SU-DHL-6 (cell line): ENCODE data around the gene ANKRD13B.

Experiments used
- H2AFZ ChIP-seq: fragments of 200-600 bp; sonication (generic); 2 replicates; pipeline ENCODE4 v1.6.1; 2014; ENCODE audit warnings: low read depth, mild to moderate bottlenecking, moderate library complexity, mixed read lengths, antibody characterized with exemption, low read length; ENCODE audit not compliant: severe bottlenecking
- H3F3A ChIP-seq: fragments of 200-600 bp; shearing (Covaris generic); 2 replicates; pipeline ENCODE4 v1.6.0; 2016; ENCODE audit warnings: antibody characterized with exemption, mild to moderate bottlenecking; ENCODE audit not compliant: insufficient read depth
- H3K27ac ChIP-seq: fragments of 200-600 bp; sonication (generic); 2 replicates; pipeline ENCODE4 v1.5.1; 2016; ENCODE audit warnings: low read depth, mild to moderate bottlenecking, low read length, moderate library complexity, mixed read lengths
- H3K27me3 ChIP-seq: fragments of 200-600 bp; sonication (generic), shearing (Covaris generic); 2 replicates; pipeline ENCODE4 v1.6.0; 2014; ENCODE audit warnings: mild to moderate bottlenecking, low read length
- H3K36me3 ChIP-seq: fragments of 200-600 bp; sonication (generic); 2 replicates; pipeline ENCODE4 v1.6.1; 2014; ENCODE audit warnings: mild to moderate bottlenecking, low read length, mixed read lengths
- H3K4me2 ChIP-seq: fragments of 300-600, 200-600 bp; shearing (Covaris generic), sonication (generic); 2 replicates; pipeline ENCODE4 v1.6.0; 2014; ENCODE audit warnings: low read length, low read depth, mild to moderate bottlenecking; ENCODE audit not compliant: poor library complexity, severe bottlenecking
- H3K4me3 ChIP-seq: fragments of 200-600 bp; sonication (generic); 2 replicates; pipeline ENCODE4 v1.5.1; 2014; ENCODE audit warnings: antibody characterized with exemption, low read length, mild to moderate bottlenecking, mixed read lengths; ENCODE audit not compliant: insufficient read depth, poor library complexity, severe bottlenecking
- H3K79me2 ChIP-seq: fragments of 200-600 bp; sonication (generic); 2 replicates; pipeline ENCODE4 v1.6.1; 2014; ENCODE audit warnings: mild to moderate bottlenecking, low read length, moderate library complexity; ENCODE audit not compliant: insufficient read depth
- H3K9ac ChIP-seq: fragments of 200-600 bp; sonication (generic); 2 replicates; pipeline ENCODE4 v1.7.0; 2014; ENCODE audit warnings: mild to moderate bottlenecking, low read length
- H3K9me2 ChIP-seq: fragments of 200-600 bp; sonication (generic); replicated peaks from 2 replicates; pipeline ENCODE4 v1.6.1; 2014; ENCODE audit warnings: low read length; ENCODE audit not compliant: insufficient read depth
- H3K9me3 ChIP-seq: fragments of 200-600 bp; sonication (generic); 2 replicates; pipeline ENCODE4 v1.6.1; 2014; ENCODE audit warnings: low read length, mixed read lengths; ENCODE audit not compliant: insufficient read depth
- H4K20me1 ChIP-seq: fragments of 200-600 bp; sonication (generic); 2 replicates; pipeline ENCODE4 v1.6.1; 2014; ENCODE audit warnings: low read depth, mild to moderate bottlenecking, antibody characterized with exemption, low read length, moderate library complexity, mixed read lengths
- EZH2phosphoT487 ChIP-seq: fragments of 200-600 bp; sonication (generic), shearing (Covaris generic); conservative IDR thresholded peaks from 2 replicates; pipeline ENCODE4 v1.6.1; 2018; ENCODE audit warnings: mild to moderate bottlenecking, antibody characterized with exemption, low read length, moderate library complexity, mixed read lengths
- TF ChIP-seq, protein P1 (sequence below): fragments of 200-600 bp; sonication (generic); IDR thresholded peaks from one replicate; pipeline ENCODE4 v1.5.1; 2017; ENCODE audit warnings: antibody characterized with exemption, mild to moderate bottlenecking, low read length, moderate library complexity; ENCODE audit not compliant: insufficient read depth, poor library complexity, severe bottlenecking

The ANKRD13B gene

DNA sequence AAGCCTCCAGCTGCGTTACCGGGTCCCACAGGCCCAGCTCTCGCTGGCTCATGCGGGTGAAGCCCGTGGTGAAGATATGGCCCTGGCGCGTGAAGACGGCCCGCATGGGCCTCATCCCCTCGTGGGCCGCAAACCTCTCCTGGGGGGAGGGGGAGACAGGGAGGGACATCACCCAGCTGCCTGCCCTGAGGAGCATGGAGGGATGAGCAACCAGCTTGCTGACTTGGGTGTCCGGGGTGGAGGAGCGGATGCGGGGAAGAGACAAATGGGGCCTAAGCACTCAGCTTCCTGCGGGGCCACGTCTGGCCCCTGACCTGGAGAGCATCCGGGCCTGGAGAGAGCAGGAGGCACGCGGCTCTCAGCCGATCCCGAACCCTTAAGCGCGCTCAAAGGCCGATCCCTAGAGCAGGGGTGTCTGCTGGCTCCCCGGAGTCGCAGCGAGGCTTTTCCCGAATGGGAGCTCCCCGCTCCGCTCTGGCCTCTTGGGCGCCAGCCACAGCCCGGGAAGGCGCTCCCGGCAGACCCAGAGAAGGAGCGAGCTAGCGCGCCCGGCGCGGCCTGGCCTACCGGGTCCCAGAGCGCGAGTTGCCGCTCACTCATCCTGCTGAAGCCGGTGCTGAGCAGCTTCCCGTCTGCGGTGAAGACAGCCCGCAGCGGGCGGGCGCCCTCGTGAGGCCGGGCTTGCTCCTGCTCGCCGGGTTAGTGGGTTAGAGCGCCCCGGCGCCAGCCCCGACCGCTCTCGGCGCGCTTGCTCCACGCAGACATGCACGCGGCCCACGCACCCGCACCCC is 24.7 kb downstream of the ANKRD13B start:
- Histone ChIP-seq H3K4me3 (peak overlapping the region; percentile 9), H4K20me1 (no peaks in the 10 kb centered on the region), H3K4me2 (peak overlapping the region; percentile 47), H3F3A (no peaks in the 10 kb centered on the region), H3K36me3 (no peaks in the 10 kb centered on the region), H3K9me2 (no peaks in the 10 kb centered on the region), H3K9ac (peak overlapping the region; percentile 51), H3K79me2 (no peaks in the 10 kb centered on the region), H3K27ac (no peak overlapping the region), H2AFZ (peak overlapping the region; percentile 84), H3K9me3 (no peaks in the 10 kb centered on the region), H3K27me3 (no peaks in the 10 kb centered on the region)
- TF ChIP-seq, protein P1, sequence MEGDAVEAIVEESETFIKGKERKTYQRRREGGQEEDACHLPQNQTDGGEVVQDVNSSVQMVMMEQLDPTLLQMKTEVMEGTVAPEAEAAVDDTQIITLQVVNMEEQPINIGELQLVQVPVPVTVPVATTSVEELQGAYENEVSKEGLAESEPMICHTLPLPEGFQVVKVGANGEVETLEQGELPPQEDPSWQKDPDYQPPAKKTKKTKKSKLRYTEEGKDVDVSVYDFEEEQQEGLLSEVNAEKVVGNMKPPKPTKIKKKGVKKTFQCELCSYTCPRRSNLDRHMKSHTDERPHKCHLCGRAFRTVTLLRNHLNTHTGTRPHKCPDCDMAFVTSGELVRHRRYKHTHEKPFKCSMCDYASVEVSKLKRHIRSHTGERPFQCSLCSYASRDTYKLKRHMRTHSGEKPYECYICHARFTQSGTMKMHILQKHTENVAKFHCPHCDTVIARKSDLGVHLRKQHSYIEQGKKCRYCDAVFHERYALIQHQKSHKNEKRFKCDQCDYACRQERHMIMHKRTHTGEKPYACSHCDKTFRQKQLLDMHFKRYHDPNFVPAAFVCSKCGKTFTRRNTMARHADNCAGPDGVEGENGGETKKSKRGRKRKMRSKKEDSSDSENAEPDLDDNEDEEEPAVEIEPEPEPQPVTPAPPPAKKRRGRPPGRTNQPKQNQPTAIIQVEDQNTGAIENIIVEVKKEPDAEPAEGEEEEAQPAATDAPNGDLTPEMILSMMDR = peak; percentile 90
- TF ChIP-seq EZH2phosphoT487 = no peak

DNA sequence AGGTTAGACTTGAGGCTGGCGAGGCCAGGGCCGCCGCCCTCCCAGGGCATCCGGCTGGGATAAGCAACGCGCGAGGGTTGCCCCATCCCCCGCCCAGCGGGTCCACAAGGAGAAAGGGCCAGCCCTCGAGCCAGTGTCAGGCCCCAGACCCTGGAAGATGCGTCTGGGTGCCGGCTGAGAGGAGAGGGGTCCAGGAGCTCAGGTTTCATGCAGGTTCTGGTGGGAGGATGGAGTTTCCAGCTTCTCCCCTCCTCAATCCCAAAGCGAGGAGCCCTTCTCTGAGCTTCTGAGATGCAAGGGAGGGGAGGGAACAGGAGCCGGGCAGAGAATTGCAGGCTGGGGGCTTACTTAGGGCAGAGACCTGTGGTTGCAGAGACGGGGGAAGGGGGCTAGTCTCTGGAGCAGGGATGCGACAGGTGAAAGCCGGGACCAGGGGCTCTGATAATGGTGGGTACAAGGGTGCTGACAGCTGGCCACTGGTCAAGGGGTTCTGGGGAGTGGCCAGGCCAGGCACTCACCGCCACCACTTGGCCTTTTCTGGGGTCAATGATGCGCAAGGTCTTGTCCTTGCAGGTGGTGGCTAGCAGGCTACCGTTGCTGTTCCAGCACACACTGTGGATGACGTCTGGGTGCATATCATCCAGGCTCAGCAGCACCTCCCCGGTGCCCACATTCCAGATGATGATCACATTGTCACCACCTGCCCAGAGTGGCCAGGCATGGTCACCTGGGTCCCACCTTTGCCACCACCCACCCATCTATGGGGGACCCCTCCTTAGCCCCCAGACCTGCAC is 25.5 kb downstream of the ANKRD13B start:
- Histone ChIP-seq H3K9me3 (no peaks in the 10 kb centered on the region), H3F3A (peaks cover 3% of the 10 kb centered on the region; the same call in 1 of the 2 replicates), H3K9ac (0 out of 2 replicates have a peak overlapping the region, but pooled peaks have one; percentile 51), H3K27ac (no peak overlapping the region), H3K27me3 (no peaks in the 10 kb centered on the region), H4K20me1 (no peaks in the 10 kb centered on the region), H3K9me2 (no peaks in the 10 kb centered on the region), H3K4me3 (no peak overlapping the region), H2AFZ (peak overlapping the region; percentile 84), H3K79me2 (no peaks in the 10 kb centered on the region), H3K36me3 (no peaks in the 10 kb centered on the region), H3K4me2 (peak overlapping the region; percentile 47)
- no peak for TF ChIP-seq EZH2phosphoT487
- TF ChIP-seq, protein P1 = peak; percentile 8

DNA sequence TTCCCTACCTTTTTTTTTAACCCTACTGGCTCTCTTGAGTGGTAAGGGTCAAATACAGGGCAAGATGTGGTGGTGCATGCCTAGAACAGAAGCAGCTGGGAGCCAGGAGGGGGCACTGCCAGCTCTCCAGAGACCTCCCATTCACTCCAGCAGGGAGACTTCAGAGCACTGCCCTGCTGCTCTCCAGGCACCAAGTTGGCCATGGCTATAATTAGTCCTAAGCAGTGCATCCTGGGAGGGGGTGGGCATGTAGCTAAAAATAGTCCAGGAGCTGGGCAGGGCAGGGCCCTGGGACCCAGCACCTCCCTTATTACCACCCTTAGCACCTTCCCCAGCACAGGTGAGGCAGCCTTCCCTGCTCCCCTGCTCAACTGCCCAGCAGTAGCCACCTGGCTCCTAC is 26.3 kb downstream of the ANKRD13B start:
- H3K4me3 ChIP-seq = no peak overlapping the region
- H3F3A ChIP-seq = peaks cover 7% of the 10 kb centered on the region; the same call in 1 of the 2 replicates
- H3K9me2 ChIP-seq = no peaks in the 10 kb centered on the region
- no peak for TF ChIP-seq EZH2phosphoT487
- TF ChIP-seq, protein P1 = peak; percentile 34
- H3K79me2 ChIP-seq = no peaks in the 10 kb centered on the region
- H3K9ac ChIP-seq = no peak overlapping the region
- no peaks in the 10 kb centered on the region for H3K36me3 ChIP-seq
- H3K27me3 ChIP-seq = no peaks in the 10 kb centered on the region
- no peak overlapping the region for H3K27ac ChIP-seq
- no peaks in the 10 kb centered on the region for H3K9me3 ChIP-seq
- no peak overlapping the region for H3K4me2 ChIP-seq
- H2AFZ ChIP-seq = no peak overlapping the region
- H4K20me1 ChIP-seq = no peaks in the 10 kb centered on the region
